ENCODE data around the gene AK9. TPM values are rescaled to one million over a fixed set of nuclear protein-coding genes. Genes with fewer than 3 reads are reported as not detected.

Gene AK9
- total and polyA plus RNA-seq, 2 of the 8 experiments (the other 6 are each of a cell fraction or from before 2014, with no cell fraction given), result 1.8 to 2.2 TPM

DNA sequence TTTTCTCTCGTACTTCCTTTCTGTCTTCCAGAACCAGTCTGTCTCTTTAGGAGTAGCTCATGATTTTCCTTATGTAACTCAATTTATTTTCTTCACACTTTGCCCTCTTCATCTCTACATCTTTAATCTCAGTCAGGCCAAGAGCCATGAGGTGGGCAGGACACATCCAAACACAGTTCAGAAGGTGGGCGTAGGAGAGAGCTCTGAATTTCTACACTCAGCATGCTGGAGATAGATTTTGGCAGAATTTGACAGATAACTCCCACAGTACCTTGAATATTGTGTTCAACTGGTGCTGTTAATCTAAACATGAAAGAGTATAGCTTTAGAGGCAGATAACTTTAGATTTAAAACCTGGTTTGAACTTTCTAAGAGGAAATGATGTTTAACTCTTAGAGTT, 184.2 kb downstream of the AK9 start:
- WGBS, 2 experiments (ENCODE audit: extremely low coverage in 1 of 2, insufficient coverage in 1 of 2, insufficient read length in 1 of 2, insufficient replicate concordance in 2 of 2, low coverage in 1 of 2, low lambda C conversion rate in 2 of 2, missing lambda C conversion rate in 1 of 2), result 92% methylated on average over 2 of the region's 2 CpGs; no CpG with 5 or more reads in 1 of the 2 experiments
- Histone ChIP-seq H3K4me2 (ENCODE audit: insufficient read depth in 1 of 2, low read depth in 2 of 2, low read length in 2 of 2) (no peak overlapping the region), H3K36me3 (ENCODE audit: control insufficient read depth in 2 of 4, insufficient read depth in 4 of 4, low read length in 3 of 4) (peaks cover 0 to 11% (median 4%) of the 10 kb centered on the region in 4 experiments; a peak in 3 of 8 replicates), H3K56ac (replicated peaks; ENCODE audit: insufficient read length, low read depth, low read length) (no peak overlapping the region), H2BK20ac (ENCODE audit: low read length) (no peak overlapping the region), H2AK5ac (ENCODE audit: low read depth, low read length) (no peak overlapping the region), H2BK120ac (replicated peaks; ENCODE audit: low read depth, low read length) (peak overlapping the region; percentile 8), H3K18ac (ENCODE audit: extremely low read depth, low read length) (no peak overlapping the region), H3K4ac (replicated peaks; ENCODE audit: insufficient read length, low read depth, low read length) (no peak overlapping the region), H2BK5ac (ENCODE audit: low read depth, low read length) (no peak overlapping the region), H4K91ac (replicated peaks; ENCODE audit: insufficient read length, low read length) (no peak overlapping the region), H3K9me3 (ENCODE audit: insufficient read depth in 2 of 2, low read depth in 1 of 2, low read length in 1 of 2) (peaks cover 22 to 28% of the 10 kb centered on the region in 2 experiments), H3K79me2 (ENCODE audit: control insufficient read depth in 1 of 2, insufficient read depth in 2 of 2, low read length in 2 of 2) (no peaks in the 10 kb centered on the region), H3K4me3 (ENCODE audit: extremely low read depth in 1 of 4, insufficient read depth in 2 of 4, low read depth in 3 of 4, low read length in 4 of 4) (no peak overlapping the region), H3K14ac (ENCODE audit: insufficient read length) (no peak overlapping the region), H3K23me2 (ENCODE audit: low read depth, low read length) (no peaks in the 10 kb centered on the region; the same call in 1 of the 2 replicates), H2BK12ac (ENCODE audit: low read depth, low read length) (no peak overlapping the region), H3K79me1 (ENCODE audit: low read depth, low read length) (no peaks in the 10 kb centered on the region), H3K27ac (ENCODE audit: low read depth, low read length) (no peak overlapping the region), H4K5ac (ENCODE audit: insufficient read length, low read depth, low read length) (peak overlapping the region; percentile 23), H2AFZ (ENCODE audit: low read length) (no peak overlapping the region), H3K4me1 (replicated peaks in 1 of 4; ENCODE audit: control insufficient read depth in 3 of 4, insufficient read depth in 4 of 4, low read length in 3 of 4) (peaks cover 2 to 11% (median 6%) of the 10 kb centered on the region in 4 experiments; a peak in 5 of 7 replicates), H3K9ac (replicated peaks in 1 of 4; ENCODE audit: extremely low read depth in 1 of 4, low read depth in 3 of 4, low read length in 3 of 4) (no peak overlapping the region), H3K27me3 (replicated peaks in 1 of 4; ENCODE audit: control insufficient read depth in 3 of 4, extremely low read depth in 1 of 4, insufficient read depth in 3 of 4, low read length in 3 of 4) (no peaks in the 10 kb centered on the region), H3K23ac (ENCODE audit: insufficient read length) (no peak overlapping the region), H2BK15ac (ENCODE audit: low read length) (no peak overlapping the region), H4K20me1 (replicated peaks in 1 of 2; ENCODE audit: control insufficient read depth in 1 of 2, insufficient read depth in 2 of 2, low read length in 2 of 2) (no peaks in the 10 kb centered on the region), H4K8ac (ENCODE audit: extremely low read depth, insufficient read depth, low read length) (no peak overlapping the region)
- DNase-seq (ENCODE audit: low read depth in 1 of 2, low spot score in 2 of 2) (no peak), FAIRE-seq (no peak)
- CTCF ChIA-PET (ENCODE audit: partially characterized antibody), result interaction anchor here (0.9 to 1.9 kb wide), 5 partner anchors 10 to 885 kb away, joined by 3 to 7 read pairs (median 4); no protein-coding TSS in a partner anchor
- POLR2A ChIA-PET (ENCODE audit: partially characterized antibody), result interaction anchor here (0.6 to 1.3 kb wide), 3 partner anchors 15 to 51 kb away, joined by 3 to 4 read pairs (median 3); partner anchors contain the start of gene MICAL1
- TF ChIP-seq KDM1A (IDR thresholded peaks at IDR 0.05; ENCODE audit: borderline replicate concordance, low read length) (no peak), EP300 (IDR thresholded peaks at IDR 0.05; ENCODE audit: borderline replicate concordance in 1 of 2, low read depth in 2 of 2, low read length in 2 of 2) (no peak), SIX5 (IDR thresholded peaks at IDR 0.05; ENCODE audit: low read depth, low read length) (no peak), TCF12 (IDR thresholded peaks at IDR 0.05; ENCODE audit: low read depth, low read length) (no peak), RNF2 (IDR thresholded peaks at IDR 0.05; ENCODE audit: borderline replicate concordance, low read depth, low read length, missing control alignments, poor library complexity, severe bottlenecking) (no peak), CTBP2 (IDR thresholded peaks at IDR 0.05; ENCODE audit: borderline replicate concordance, insufficient read depth, insufficient read length, low read length) (no peak), RBBP5 (IDR thresholded peaks at IDR 0.05; ENCODE audit: borderline replicate concordance, low read depth, low read length) (no peak), HDAC6 (IDR thresholded peaks at IDR 0.05; ENCODE audit: low read depth, low read length) (no peak), TBP (IDR thresholded peaks at IDR 0.05; ENCODE audit: low read depth, low read length) (no peak), SIN3A (conservative IDR thresholded peaks at IDR 0.05 in 1 of 2, IDR thresholded peaks at IDR 0.05 in 1 of 2; ENCODE audit: low read depth in 1 of 2, low read length in 2 of 2) (no peak), BRCA1 (IDR thresholded peaks at IDR 0.05; ENCODE audit: low read depth, low read length) (no peak), FOSL1 (IDR thresholded peaks at IDR 0.05; ENCODE audit: insufficient read depth, low read depth, low read length) (no peak), BACH1 (IDR thresholded peaks at IDR 0.05; ENCODE audit: low read length) (no peak)
